GM18505 (cell line): Measurements from ENCODE around the gene TP53I3.
A peak's percentile ranks its signal among the peaks of the same experiment; 100 is the strongest.
"Not testable (repeated sequence)": the region's sequence is repeated elsewhere in the genome, so short reads cannot be mapped to it uniquely, and the experiment has no call there.

Experiments
- ATAC-seq: cut with Tn5 transposase; IDR thresholded peaks from one replicate; pipeline ENCODE4 v1.9.1; 2021; ENCODE audit not compliant: unreplicated experiment
- POLR2A ChIP-seq: IDR thresholded peaks from 4 replicates; pipeline ENCODE4 v1.6.1; 2011; ENCODE audit warnings: borderline replicate concordance; ENCODE audit not compliant: insufficient read depth, insufficient read length; ENCODE audit errors: extremely low read depth

TP53I3 gene

GRCh38 chr2:24051833-24052232 lies 32.8 kb downstream of the TP53I3 start:
- no peak for ATAC-seq
- no peak for TF ChIP-seq POLR2A

DNA sequence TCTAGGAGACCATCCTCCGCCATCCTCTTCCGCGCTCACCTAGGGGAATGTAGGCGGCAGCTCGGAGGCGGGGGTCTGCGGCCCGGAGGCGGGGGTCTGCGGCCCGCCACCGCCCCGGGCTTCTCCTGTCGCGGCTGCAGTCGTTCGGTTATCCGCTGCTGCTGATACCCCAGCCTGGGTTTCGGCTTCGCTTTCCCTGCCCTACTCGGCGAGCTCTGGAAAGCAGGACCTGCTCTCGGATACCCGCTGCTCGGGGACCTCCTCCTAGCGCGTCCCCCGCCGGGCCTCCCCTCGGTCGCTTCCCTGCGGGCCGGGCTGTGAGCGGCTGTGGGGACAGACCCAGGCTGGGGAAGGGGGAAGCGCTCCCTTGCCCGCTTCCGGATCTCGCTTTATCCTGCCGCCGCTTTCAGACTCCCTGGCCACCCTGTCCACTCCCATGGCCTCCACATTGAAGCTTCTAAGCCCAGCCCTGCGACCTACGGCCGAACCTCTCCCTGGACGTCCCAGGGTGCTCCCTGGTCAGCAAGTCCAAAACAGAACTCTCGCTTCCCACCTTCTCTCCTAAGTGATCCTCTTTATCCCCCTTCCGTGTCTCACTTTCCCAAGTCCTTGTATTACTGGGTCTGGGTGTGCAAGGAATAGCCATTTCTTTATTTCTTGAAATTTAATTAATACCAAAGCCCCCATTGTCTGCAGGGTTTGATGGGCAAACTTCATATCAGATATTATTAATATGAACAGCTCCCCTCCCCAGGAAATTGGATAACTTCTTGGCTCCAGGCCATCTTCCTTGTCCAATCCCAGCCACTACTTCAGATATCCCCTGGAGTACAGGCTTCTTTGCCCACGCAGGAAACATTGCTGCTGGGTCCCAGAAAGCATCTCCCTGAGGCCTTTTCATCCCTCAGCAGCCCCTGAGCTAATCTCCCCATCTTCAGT lies 34.3 kb downstream of the TP53I3 start:
- TF ChIP-seq POLR2A: no peak
- no peak for ATAC-seq

DNA sequence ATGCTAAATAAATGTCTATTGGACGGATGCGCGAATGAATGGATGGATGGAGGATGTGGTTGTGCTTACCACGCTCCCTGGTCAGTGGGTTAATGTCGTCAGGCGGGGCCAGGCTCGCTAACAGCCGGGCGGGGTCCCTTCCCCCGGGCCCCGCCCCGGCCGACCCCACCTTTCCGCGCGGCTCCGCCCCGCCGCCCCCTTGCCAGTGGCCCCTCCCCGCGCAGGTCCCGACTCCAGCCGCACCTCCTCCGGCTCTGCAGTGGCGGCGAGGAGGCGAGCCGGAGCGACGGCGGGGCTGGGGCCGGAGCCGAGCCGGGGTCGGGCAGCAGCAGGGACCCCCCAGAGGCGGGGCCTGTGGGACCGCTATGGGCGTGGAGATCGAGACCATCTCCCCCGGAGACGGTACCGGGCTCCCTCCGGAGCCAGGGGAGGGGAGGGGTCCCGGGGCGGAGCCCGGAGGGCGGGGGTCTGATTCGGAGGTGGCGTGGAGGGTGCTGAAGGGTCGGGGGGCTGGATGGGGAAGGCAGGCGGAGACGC lies 35.1 kb downstream of the TP53I3 start, which contains the start of gene FKBP1B:
TSS of gene FKBP1B (plus strand) at position 257 of the 537 bp plus-strand sequence. CDS start at position 366, 109 bp downstream.
- ATAC-seq: no peak
- no peak for TF ChIP-seq POLR2A

- TF ChIP-seq POLR2A: no peak
- ATAC-seq: no peak
These were observed 35.7 kb downstream of the TP53I3 start for GRCh38 chr2:24048769-24049484.

DNA sequence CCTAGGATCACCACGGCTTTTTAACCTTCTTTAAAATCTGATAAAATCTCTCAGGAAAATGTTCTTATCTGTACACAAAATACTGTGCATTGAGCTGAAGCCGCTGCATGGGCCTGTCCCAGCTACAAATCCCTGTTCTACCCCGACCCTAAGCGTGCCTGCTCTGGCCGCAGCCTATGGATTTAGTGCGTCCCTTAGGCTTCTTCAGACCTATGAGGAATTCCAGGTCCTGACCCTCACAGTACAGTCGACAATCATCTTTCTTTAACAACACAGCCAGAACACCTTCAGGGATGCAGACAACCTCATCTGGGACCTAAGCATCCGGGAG lies 37.0 kb downstream of the TP53I3 start:
- no peak for TF ChIP-seq POLR2A
- no peak for ATAC-seq

GRCh38 chr2:24046930-24047702 lies 37.5 kb downstream of the TP53I3 start, which contains the start of gene WDCP:
TSS of gene WDCP (minus strand) at chr2:24047391. CDS start at chr2:24039494, 7,897 bp downstream.
- peak; percentile 97 for ATAC-seq
- TF ChIP-seq POLR2A: peak; percentile 91

- no peak for TF ChIP-seq POLR2A
- ATAC-seq: no peak
These were observed 38.1 kb downstream of the TP53I3 start for GRCh38 chr2:24046599-24046929.

DNA sequence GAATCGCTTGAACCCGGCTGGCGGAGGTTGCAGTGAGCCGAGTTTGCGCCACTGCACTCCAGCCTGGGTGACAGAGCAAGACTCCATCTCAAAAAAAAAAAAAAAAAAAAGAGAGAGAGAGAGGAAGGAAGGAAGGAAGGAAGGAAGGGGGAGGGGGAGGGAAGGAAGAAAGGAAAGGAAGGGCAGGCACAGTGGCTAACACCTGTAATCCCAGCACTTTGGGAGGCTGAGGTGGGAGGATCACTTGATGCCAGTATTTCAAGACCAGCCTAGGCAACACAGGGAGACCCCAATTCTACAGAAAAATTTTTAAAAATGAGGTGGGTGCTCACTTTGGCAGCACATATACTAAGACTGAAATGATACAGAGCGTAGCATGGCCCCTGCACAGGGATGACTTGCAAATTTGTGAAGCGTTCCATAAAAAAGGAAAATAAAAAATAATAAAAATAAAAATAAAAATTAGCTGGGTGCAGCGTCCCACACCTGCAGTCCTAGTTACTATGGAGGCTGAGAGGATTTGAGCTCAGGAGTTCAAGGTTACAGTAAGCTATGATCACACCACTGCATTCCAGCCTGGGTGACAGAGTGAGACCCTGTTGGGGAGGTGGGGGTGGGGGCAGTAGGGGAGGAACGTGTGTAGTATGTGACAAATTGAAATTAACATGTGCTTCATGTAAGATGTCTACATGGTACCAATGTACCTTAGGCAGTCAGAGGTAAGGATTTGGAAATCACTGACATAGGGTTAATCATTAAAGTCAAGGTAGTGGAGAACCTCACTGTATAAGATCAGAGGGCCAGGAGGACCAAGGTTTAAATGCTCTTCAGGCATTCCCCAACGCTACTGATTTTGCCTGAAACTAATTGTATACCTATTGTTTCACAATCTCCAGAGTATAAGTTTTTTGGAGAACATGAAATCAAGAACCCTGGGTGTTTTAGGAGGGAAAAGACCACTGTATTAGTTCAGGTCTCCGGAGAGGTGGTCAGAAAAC lies 38.8 kb downstream of the TP53I3 start:
- TF ChIP-seq POLR2A: no peak
- no peak for ATAC-seq

DNA sequence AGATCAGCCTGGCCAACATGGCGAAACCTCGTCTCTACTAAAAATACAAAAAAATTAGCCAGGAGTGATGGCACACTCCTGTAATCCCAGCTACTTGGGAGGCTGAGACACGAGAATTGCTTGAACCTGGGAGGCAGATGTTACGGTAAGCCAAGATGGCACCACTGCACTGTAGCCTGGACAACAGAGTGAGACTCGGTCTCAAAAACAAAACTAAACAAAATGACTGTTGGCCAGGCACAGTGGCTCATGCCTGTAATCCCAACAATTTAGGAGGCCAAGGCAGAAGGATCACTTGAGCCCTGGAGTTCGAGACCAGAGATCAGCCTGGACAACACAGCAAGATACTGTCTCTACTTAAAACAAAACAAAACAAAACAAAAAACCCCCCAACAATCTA lies 41.5 kb downstream of the TP53I3 start:
- not testable (repeated sequence) for ATAC-seq

GRCh38 chr2:24040511-24040910 lies 44.1 kb downstream of the TP53I3 start:
- no peak for TF ChIP-seq POLR2A
- ATAC-seq: no peak

DNA sequence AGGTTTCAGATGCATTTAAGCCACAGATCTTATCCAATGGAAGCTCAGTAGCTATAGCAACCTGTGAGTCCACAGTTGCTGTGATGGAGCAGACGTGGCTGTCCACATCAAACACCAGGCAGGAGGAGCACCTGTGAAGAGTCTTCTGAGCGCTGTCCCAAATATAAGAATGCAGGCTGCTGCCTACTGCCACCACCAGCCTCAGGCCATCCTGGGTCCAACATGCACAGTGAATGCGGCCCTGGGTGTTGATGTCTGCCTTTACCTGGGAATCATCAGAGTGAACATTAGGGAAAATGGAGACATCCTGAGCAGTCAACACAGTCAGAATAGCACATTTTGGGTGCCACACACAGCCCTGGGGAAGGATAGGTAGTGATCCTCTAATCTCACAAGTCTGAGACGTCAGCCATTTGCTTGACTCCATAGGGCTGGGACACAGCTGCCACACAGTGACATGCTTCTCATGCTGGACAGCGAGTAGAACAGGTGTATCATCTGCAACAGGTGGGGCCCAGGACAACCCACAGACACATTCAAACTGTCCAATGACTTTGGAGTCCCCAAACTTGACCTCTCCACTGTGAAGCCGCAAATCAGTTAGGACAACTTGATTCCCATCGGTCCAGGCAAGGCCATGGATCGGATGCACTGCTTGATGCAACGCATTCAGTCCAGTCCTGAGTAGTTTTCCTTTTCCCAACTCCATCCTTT lies 45.7 kb downstream of the TP53I3 start:
- no peak for TF ChIP-seq POLR2A
- no peak for ATAC-seq
